ENCODE data around the gene CDK12. TPM values are rescaled to one million over a fixed set of nuclear protein-coding genes. Genes with fewer than 3 reads are reported as not detected.

Gene CDK12
- polyA plus RNA-seq, 1 of the 3 experiments (the other 2 are of a cell fraction), result 11.6 TPM

DNA sequence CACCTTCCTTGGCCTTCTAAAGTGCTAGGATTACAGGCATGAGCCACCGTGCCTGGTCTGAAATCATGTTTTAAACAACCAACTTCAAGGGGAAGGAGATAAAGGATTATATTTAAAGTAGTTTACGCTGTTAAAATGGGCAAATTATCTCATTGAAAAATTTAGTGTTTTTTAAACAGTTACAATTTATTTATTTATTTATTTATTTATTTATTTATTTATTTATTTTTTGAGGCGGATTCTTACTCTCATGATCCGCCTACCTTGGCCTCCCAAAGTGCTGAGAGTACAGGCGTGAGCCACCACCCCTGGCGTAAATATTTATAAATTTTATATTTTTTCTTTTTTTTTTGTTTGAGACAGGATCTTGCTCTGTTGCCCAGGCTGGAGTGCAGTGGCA is 22.2 kb downstream of the CDK12 start:
- Histone ChIP-seq H3K4me1 (ENCODE audit: control insufficient read depth in 1 of 2, insufficient read depth in 2 of 2, low read depth in 1 of 2, low read length in 1 of 2) (peaks cover 0 to 4% of the 10 kb centered on the region in 2 experiments; a peak in 1 of 4 replicates), H2AFZ (ENCODE audit: low read depth) (no peak overlapping the region), H3K4me3 (ENCODE audit: low read depth in 2 of 2, low read length in 1 of 2) (no peak overlapping the region), H4K20me1 (ENCODE audit: insufficient read depth) (peaks cover 15% of the 10 kb centered on the region; the same call in 1 of the 2 replicates), H3K9ac (no peak overlapping the region), H3K9me2 (no peaks in the 10 kb centered on the region), H3K27ac (ENCODE audit: low read depth in 2 of 2, low read length in 1 of 2) (no peak overlapping the region), H3K4me2 (no peak overlapping the region), H3K36me3 (replicated peaks in 1 of 2; ENCODE audit: control insufficient read depth in 1 of 2, insufficient read depth in 2 of 2, low read length in 1 of 2) (peaks cover 0 to 26% of the 10 kb centered on the region in 2 experiments), H3F3A (replicated peaks; ENCODE audit: insufficient read depth) (peaks cover 22% of the 10 kb centered on the region), H3K27me3 (ENCODE audit: insufficient read depth) (no peaks in the 10 kb centered on the region), H3K9me3 (no peaks in the 10 kb centered on the region), H3K79me2 (ENCODE audit: insufficient read depth) (peaks cover 96% of the 10 kb centered on the region)
- no peak for TF ChIP-seq TEAD4 (IDR thresholded peaks at IDR 0.05; ENCODE audit: borderline replicate concordance, insufficient read depth)
- TF ChIP-seq RXRA (IDR thresholded peaks at IDR 0.05; ENCODE audit: borderline replicate concordance, low read depth), result no peak
- no peak for TF ChIP-seq RFX5 (IDR thresholded peaks at IDR 0.05; ENCODE audit: low read length)
- TF ChIP-seq SIN3A (IDR thresholded peaks at IDR 0.05; ENCODE audit: borderline replicate concordance, low read depth, low read length), result no peak
- TF ChIP-seq, protein P1, sequence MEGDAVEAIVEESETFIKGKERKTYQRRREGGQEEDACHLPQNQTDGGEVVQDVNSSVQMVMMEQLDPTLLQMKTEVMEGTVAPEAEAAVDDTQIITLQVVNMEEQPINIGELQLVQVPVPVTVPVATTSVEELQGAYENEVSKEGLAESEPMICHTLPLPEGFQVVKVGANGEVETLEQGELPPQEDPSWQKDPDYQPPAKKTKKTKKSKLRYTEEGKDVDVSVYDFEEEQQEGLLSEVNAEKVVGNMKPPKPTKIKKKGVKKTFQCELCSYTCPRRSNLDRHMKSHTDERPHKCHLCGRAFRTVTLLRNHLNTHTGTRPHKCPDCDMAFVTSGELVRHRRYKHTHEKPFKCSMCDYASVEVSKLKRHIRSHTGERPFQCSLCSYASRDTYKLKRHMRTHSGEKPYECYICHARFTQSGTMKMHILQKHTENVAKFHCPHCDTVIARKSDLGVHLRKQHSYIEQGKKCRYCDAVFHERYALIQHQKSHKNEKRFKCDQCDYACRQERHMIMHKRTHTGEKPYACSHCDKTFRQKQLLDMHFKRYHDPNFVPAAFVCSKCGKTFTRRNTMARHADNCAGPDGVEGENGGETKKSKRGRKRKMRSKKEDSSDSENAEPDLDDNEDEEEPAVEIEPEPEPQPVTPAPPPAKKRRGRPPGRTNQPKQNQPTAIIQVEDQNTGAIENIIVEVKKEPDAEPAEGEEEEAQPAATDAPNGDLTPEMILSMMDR (IDR thresholded peaks at IDR 0.05), result no peak
- no peak for TF ChIP-seq ELF1 (IDR thresholded peaks at IDR 0.05)
- TF ChIP-seq SMC3 (IDR thresholded peaks at IDR 0.05; ENCODE audit: low read depth, low read length), result no peak
- TF ChIP-seq EP300 (IDR thresholded peaks at IDR 0.05; ENCODE audit: borderline replicate concordance in 1 of 2, low read depth in 1 of 2, low read length in 1 of 2), result no peak
- TF ChIP-seq RCOR1 (IDR thresholded peaks at IDR 0.05; ENCODE audit: low read length), result no peak
- POLR2A ChIA-PET, result no interaction called here
- CTCF ChIA-PET, result no interaction called here
- no peak for DNase-seq
- 96% methylated on average over 6 of the region's 6 CpGs for WGBS (ENCODE audit: low lambda C conversion rate)

DNA sequence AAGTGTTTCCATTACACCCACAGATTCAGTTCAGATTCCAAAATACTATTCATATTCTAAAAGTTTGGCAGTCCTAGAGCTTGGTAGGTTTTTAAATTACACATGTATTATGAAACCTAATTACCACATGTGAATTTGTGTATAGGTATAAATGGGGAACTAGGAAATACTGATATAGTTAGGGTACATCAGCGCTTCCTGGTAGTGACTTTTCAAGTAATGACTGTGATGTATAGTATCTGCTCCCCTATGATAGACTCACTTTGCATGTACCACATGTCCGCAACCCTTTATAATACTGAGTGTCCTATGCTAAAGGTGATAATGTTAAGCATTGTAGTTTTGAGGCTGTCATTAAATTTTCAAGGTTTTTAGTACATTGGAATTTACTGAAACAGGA is 22.9 kb downstream of the CDK12 start:
- POLR2A ChIA-PET, result no interaction called here
- Histone ChIP-seq H3K9ac (no peak overlapping the region), H3F3A (replicated peaks; ENCODE audit: insufficient read depth) (peaks cover 22% of the 10 kb centered on the region), H3K36me3 (replicated peaks in 1 of 2; ENCODE audit: control insufficient read depth in 1 of 2, insufficient read depth in 2 of 2, low read length in 1 of 2) (peaks cover 0 to 25% of the 10 kb centered on the region in 2 experiments), H2AFZ (ENCODE audit: low read depth) (no peak overlapping the region), H3K4me2 (no peak overlapping the region), H3K27me3 (ENCODE audit: insufficient read depth) (no peaks in the 10 kb centered on the region), H3K79me2 (ENCODE audit: insufficient read depth) (peaks cover 97% of the 10 kb centered on the region), H3K27ac (ENCODE audit: low read depth in 2 of 2, low read length in 1 of 2) (no peak overlapping the region), H3K4me3 (ENCODE audit: low read depth in 2 of 2, low read length in 1 of 2) (no peak overlapping the region), H3K4me1 (ENCODE audit: control insufficient read depth in 1 of 2, insufficient read depth in 2 of 2, low read depth in 1 of 2, low read length in 1 of 2) (peaks cover 0 to 4% of the 10 kb centered on the region in 2 experiments; a peak in 1 of 4 replicates), H3K9me3 (no peaks in the 10 kb centered on the region), H4K20me1 (ENCODE audit: insufficient read depth) (peaks cover 15% of the 10 kb centered on the region; the same call in 1 of the 2 replicates), H3K9me2 (no peaks in the 10 kb centered on the region)
- no peak for TF ChIP-seq MEF2A (IDR thresholded peaks at IDR 0.05; ENCODE audit: borderline replicate concordance, low read depth)
- TF ChIP-seq CHD2 (IDR thresholded peaks at IDR 0.05; ENCODE audit: low read length, partially characterized antibody), result no peak
- TF ChIP-seq RXRA (IDR thresholded peaks at IDR 0.05; ENCODE audit: borderline replicate concordance, low read depth), result no peak
- TF ChIP-seq, protein P2, sequence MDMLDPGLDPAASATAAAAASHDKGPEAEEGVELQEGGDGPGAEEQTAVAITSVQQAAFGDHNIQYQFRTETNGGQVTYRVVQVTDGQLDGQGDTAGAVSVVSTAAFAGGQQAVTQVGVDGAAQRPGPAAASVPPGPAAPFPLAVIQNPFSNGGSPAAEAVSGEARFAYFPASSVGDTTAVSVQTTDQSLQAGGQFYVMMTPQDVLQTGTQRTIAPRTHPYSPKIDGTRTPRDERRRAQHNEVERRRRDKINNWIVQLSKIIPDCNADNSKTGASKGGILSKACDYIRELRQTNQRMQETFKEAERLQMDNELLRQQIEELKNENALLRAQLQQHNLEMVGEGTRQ (IDR thresholded peaks at IDR 0.05; ENCODE audit: borderline replicate concordance, low read depth, low read length), result no peak
- TF ChIP-seq, protein P3, sequence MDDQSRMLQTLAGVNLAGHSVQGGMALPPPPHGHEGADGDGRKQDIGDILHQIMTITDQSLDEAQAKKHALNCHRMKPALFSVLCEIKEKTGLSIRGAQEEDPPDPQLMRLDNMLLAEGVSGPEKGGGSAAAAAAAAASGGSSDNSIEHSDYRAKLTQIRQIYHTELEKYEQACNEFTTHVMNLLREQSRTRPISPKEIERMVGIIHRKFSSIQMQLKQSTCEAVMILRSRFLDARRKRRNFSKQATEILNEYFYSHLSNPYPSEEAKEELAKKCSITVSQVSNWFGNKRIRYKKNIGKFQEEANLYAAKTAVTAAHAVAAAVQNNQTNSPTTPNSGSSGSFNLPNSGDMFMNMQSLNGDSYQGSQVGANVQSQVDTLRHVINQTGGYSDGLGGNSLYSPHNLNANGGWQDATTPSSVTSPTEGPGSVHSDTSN (IDR thresholded peaks at IDR 0.05), result no peak
- TF ChIP-seq GATA2 (CRISPR knock-in tag; IDR thresholded peaks at IDR 0.05), result no peak
- no peak for TF ChIP-seq FOSL2 (IDR thresholded peaks at IDR 0.05; ENCODE audit: borderline replicate concordance, low read depth)
- TF ChIP-seq NFIC (IDR thresholded peaks at IDR 0.05; ENCODE audit: borderline replicate concordance), result no peak
- no peak for TF ChIP-seq SIN3A (IDR thresholded peaks at IDR 0.05; ENCODE audit: borderline replicate concordance, low read depth, low read length)
- TF ChIP-seq, protein P4, sequence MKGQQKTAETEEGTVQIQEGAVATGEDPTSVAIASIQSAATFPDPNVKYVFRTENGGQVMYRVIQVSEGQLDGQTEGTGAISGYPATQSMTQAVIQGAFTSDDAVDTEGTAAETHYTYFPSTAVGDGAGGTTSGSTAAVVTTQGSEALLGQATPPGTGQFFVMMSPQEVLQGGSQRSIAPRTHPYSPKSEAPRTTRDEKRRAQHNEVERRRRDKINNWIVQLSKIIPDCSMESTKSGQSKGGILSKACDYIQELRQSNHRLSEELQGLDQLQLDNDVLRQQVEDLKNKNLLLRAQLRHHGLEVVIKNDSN (IDR thresholded peaks at IDR 0.05; ENCODE audit: borderline replicate concordance, low read depth), result no peak
- TF ChIP-seq NRF1 (IDR thresholded peaks at IDR 0.05; ENCODE audit: low read depth, low read length), result no peak
- DNase-seq, result no peak
- 98% methylated on average over 2 of the region's 2 CpGs for WGBS (ENCODE audit: low lambda C conversion rate)
- CTCF ChIA-PET, result no interaction called here

All from SK-N-SH (cell line).